SK-N-SH treated with all-trans-retinoic acid at 6 μM for 48 hours (cell line): ENCODE measurements around the gene NME7.

Experiments
- ATAC-seq: fragments of 200-7000 bp; cut with Tn5 transposase; 3 replicates; pipeline ENCODE4 v1.9.1; 2020; ENCODE audit warnings: mild to moderate bottlenecking, moderate library complexity
- ARNTL ChIP-seq: fragments of 450-650 bp; formaldehyde crosslinking; IDR thresholded peaks from 2 replicates; pipeline ENCODE4 v1.5.0; 2020; ENCODE audit warnings: low read depth, mild to moderate bottlenecking, moderate library complexity, borderline replicate concordance
- CREB5 ChIP-seq: fragments of 250-450 bp; sonication (Bioruptor Pico); IDR thresholded peaks from 2 replicates; pipeline ENCODE4 v1.5.1; 2020; ENCODE audit warnings: low read depth, mild to moderate bottlenecking, moderate library complexity
- CSDC2 ChIP-seq: fragments of 250-450 bp; sonication (Bioruptor Pico); IDR thresholded peaks from 2 replicates; pipeline ENCODE4 v1.5.0; 2020; ENCODE audit warnings: mild to moderate bottlenecking, moderate library complexity
- CSRNP3 ChIP-seq: fragments of 250-450 bp; sonication (Bioruptor Pico); IDR thresholded peaks from 2 replicates; pipeline ENCODE4 v1.5.1; 2021; ENCODE audit warnings: mild to moderate bottlenecking, moderate library complexity
- ESRRG ChIP-seq: fragments of 250-450 bp; sonication (Bioruptor Pico); IDR thresholded peaks from 2 replicates; pipeline ENCODE4 v1.6.1; 2021; ENCODE audit warnings: mild to moderate bottlenecking
- PATZ1 ChIP-seq: fragments of 250-450 bp; sonication (Bioruptor Pico); IDR thresholded peaks from 2 replicates; pipeline ENCODE4 v1.8.0; 2020; ENCODE audit warnings: mild to moderate bottlenecking, moderate library complexity, borderline replicate concordance
- POU6F1 ChIP-seq: fragments of 250-450 bp; sonication (Bioruptor Pico); IDR thresholded peaks from 2 replicates; pipeline ENCODE4 v1.8.0; 2021; ENCODE audit warnings: low read depth, mild to moderate bottlenecking, moderate library complexity, borderline replicate concordance
- RARB ChIP-seq: fragments of 250-450 bp; sonication (Bioruptor Pico); IDR thresholded peaks from 2 replicates; pipeline ENCODE4 v1.8.0; 2021; ENCODE audit warnings: mild to moderate bottlenecking, moderate library complexity
- SNAI2 ChIP-seq: fragments of 250-450 bp; sonication (Bioruptor Pico); IDR thresholded peaks from 2 replicates; pipeline ENCODE4 v1.5.0; 2020; ENCODE audit warnings: mild to moderate bottlenecking, moderate library complexity
- TOX ChIP-seq: fragments of 250-450 bp; sonication (Bioruptor Pico); IDR thresholded peaks from 2 replicates; pipeline ENCODE4 v1.8.0; 2021; ENCODE audit warnings: mild to moderate bottlenecking, moderate library complexity, borderline replicate concordance
- ZC3H10 ChIP-seq: fragments of 250-450 bp; sonication (Bioruptor Pico); IDR thresholded peaks from 2 replicates; pipeline ENCODE4 v1.5.1; 2021; ENCODE audit warnings: mild to moderate bottlenecking, moderate library complexity
- ZFP3 ChIP-seq: fragments of 250-450 bp; sonication (Bioruptor Pico); IDR thresholded peaks from 2 replicates; pipeline ENCODE4 v1.5.0; 2020; ENCODE audit warnings: mild to moderate bottlenecking, moderate library complexity
- ZFP30 ChIP-seq: fragments of 450-650 bp; formaldehyde crosslinking; IDR thresholded peaks from 2 replicates; pipeline ENCODE4 v1.5.0; 2022; ENCODE audit warnings: mild to moderate bottlenecking, moderate library complexity
- ZNF8 ChIP-seq: fragments of 450-650 bp; formaldehyde crosslinking; IDR thresholded peaks from 2 replicates; pipeline ENCODE4 v1.5.0; 2020; ENCODE audit warnings: mild to moderate bottlenecking, moderate library complexity

Gene NME7

GRCh38 chr1:169235568-169235967, 132.0 kb downstream of the NME7 start (continued):
- TF ChIP-seq POU6F1 (CRISPR knock-in tag) (no peak), CREB5 (CRISPR knock-in tag) (no peak)

GRCh38 chr1:169234780-169235179, 132.8 kb downstream of the NME7 start:
- no peak for TF ChIP-seq CSRNP3 (CRISPR knock-in tag)
- no peak for TF ChIP-seq ZNF8 (CRISPR knock-in tag)
- no peak for ATAC-seq

GRCh38 chr1:169217636-169218035, 150.0 kb downstream of the NME7 start:
- ATAC-seq, result no peak
- TF ChIP-seq TOX (no peak), POU6F1 (CRISPR knock-in tag) (no peak), ZFP3 (CRISPR knock-in tag) (no peak), SNAI2 (CRISPR knock-in tag) (no peak), RARB (no peak), PATZ1 (CRISPR knock-in tag) (no peak), ARNTL (CRISPR knock-in tag) (no peak), CREB5 (CRISPR knock-in tag) (no peak), CSRNP3 (CRISPR knock-in tag) (no peak), ZFP30 (no peak)

GRCh38 chr1:169214598-169214997, 153.0 kb downstream of the NME7 start:
- ATAC-seq, result no peak
- TF ChIP-seq CSDC2 (CRISPR knock-in tag) (no peak), ESRRG (CRISPR knock-in tag) (no peak), CREB5 (CRISPR knock-in tag) (no peak), ZC3H10 (CRISPR knock-in tag) (no peak)
- TF ChIP-seq, all 23 proteins: peak for 0
